ENCODE measurements around the gene RPS6KA6. TPM values are rescaled to one million over a fixed set of nuclear protein-coding genes. Genes with fewer than 3 reads are reported as not detected.
"Not testable (repeated sequence)": the region's sequence is repeated elsewhere in the genome, so short reads cannot be mapped to it uniquely, and the experiment has no call there.

Gene RPS6KA6
- total RNA-seq, 2 donors from 2014 or later, result 0.11 to 0.71 TPM

GRCh38 chrX:84133023-84133422 is 55.0 kb downstream of the RPS6KA6 start:
- Mint-ChIP-seq H3K4me1 (no peaks in the 10 kb centered on the region), H3K36me3 (ENCODE audit: low read depth) (no peaks in the 10 kb centered on the region), H3K4me3 (no peak overlapping the region), H3K27ac (no peak overlapping the region), H3K9me3 (no peaks in the 10 kb centered on the region), H3K27me3 (no peaks in the 10 kb centered on the region)
- ATAC-seq (replicated peaks), result no peak

- no peaks in the 10 kb centered on the region for H3K9me3 Mint-ChIP-seq
- no peak for ATAC-seq (replicated peaks)
- no peak overlapping the region for H3K27ac Mint-ChIP-seq
- H3K36me3 Mint-ChIP-seq (ENCODE audit: low read depth), result no peaks in the 10 kb centered on the region
- no peak overlapping the region for H3K4me3 Mint-ChIP-seq
- no peaks in the 10 kb centered on the region for H3K27me3 Mint-ChIP-seq
- H3K4me1 Mint-ChIP-seq, result no peaks in the 10 kb centered on the region
These were observed 64.4 kb downstream of the RPS6KA6 start for GRCh38 chrX:84123585-84123984.

GRCh38 chrX:84118769-84119168 is 69.2 kb downstream of the RPS6KA6 start:
- H3K9me3 Mint-ChIP-seq, result peaks cover 3% of the 10 kb centered on the region
- H3K4me1 Mint-ChIP-seq, result no peaks in the 10 kb centered on the region
- ATAC-seq (replicated peaks), result no peak
- no peak overlapping the region for H3K4me3 Mint-ChIP-seq
- no peak overlapping the region for H3K27ac Mint-ChIP-seq
- H3K36me3 Mint-ChIP-seq (ENCODE audit: low read depth), result no peaks in the 10 kb centered on the region
- no peaks in the 10 kb centered on the region for H3K27me3 Mint-ChIP-seq

GRCh38 chrX:84118315-84118714 is 69.7 kb downstream of the RPS6KA6 start:
- Mint-ChIP-seq H3K4me1 (no peaks in the 10 kb centered on the region), H3K4me3 (no peak overlapping the region)
- ATAC-seq (replicated peaks), result no peak

GRCh38 chrX:84108584-84108983 is 79.4 kb downstream of the RPS6KA6 start:
- H3K4me3 Mint-ChIP-seq, result no peak overlapping the region
- no peak overlapping the region for H3K27ac Mint-ChIP-seq
- no peaks in the 10 kb centered on the region for H3K36me3 Mint-ChIP-seq (ENCODE audit: low read depth)
- ATAC-seq (replicated peaks), result no peak
- no peaks in the 10 kb centered on the region for H3K9me3 Mint-ChIP-seq
- H3K4me1 Mint-ChIP-seq, result no peaks in the 10 kb centered on the region
- H3K27me3 Mint-ChIP-seq, result no peaks in the 10 kb centered on the region

More at GRCh38 chrX:84118315-84118714, 69.7 kb downstream of the RPS6KA6 start:
- Mint-ChIP-seq H3K27ac (no peak overlapping the region), H3K36me3 (ENCODE audit: low read depth) (no peaks in the 10 kb centered on the region), H3K27me3 (no peaks in the 10 kb centered on the region), H3K9me3 (peaks cover 3% of the 10 kb centered on the region)

GRCh38 chrX:84099120-84099519 is 88.9 kb downstream of the RPS6KA6 start:
- H3K9me3 Mint-ChIP-seq, result no peaks in the 10 kb centered on the region

GRCh38 chrX:84079479-84080197 is 108.4 kb downstream of the RPS6KA6 start:
- H3K9me3 Mint-ChIP-seq; H3K4me1 Mint-ChIP-seq; H3K4me3 Mint-ChIP-seq; ATAC-seq (replicated peaks); H3K27ac Mint-ChIP-seq; H3K36me3 Mint-ChIP-seq (ENCODE audit: low read depth); H3K27me3 Mint-ChIP-seq: not testable (repeated sequence)

More at GRCh38 chrX:84099120-84099519, 88.9 kb downstream of the RPS6KA6 start:
- H3K36me3 Mint-ChIP-seq (ENCODE audit: low read depth), result no peaks in the 10 kb centered on the region
- no peak overlapping the region for H3K27ac Mint-ChIP-seq
- H3K4me3 Mint-ChIP-seq, result no peak overlapping the region
- no peaks in the 10 kb centered on the region for H3K27me3 Mint-ChIP-seq
- H3K4me1 Mint-ChIP-seq, result no peaks in the 10 kb centered on the region
- no peak for ATAC-seq (replicated peaks)

- no peak overlapping the region for H3K4me3 Mint-ChIP-seq
- ATAC-seq (replicated peaks), result no peak
- no peaks in the 10 kb centered on the region for H3K4me1 Mint-ChIP-seq
- H3K9me3 Mint-ChIP-seq, result no peaks in the 10 kb centered on the region
- no peaks in the 10 kb centered on the region for H3K27me3 Mint-ChIP-seq
- H3K27ac Mint-ChIP-seq, result no peak overlapping the region
- H3K36me3 Mint-ChIP-seq (ENCODE audit: low read depth), result no peaks in the 10 kb centered on the region
These were observed 109.0 kb downstream of the RPS6KA6 start for GRCh38 chrX:84078991-84079390.

- no peak overlapping the region for H3K27ac Mint-ChIP-seq
- no peaks in the 10 kb centered on the region for H3K27me3 Mint-ChIP-seq
- no peak for ATAC-seq (replicated peaks)
- H3K4me3 Mint-ChIP-seq, result no peak overlapping the region
- H3K4me1 Mint-ChIP-seq, result no peaks in the 10 kb centered on the region
- H3K9me3 Mint-ChIP-seq, result no peaks in the 10 kb centered on the region
- H3K36me3 Mint-ChIP-seq (ENCODE audit: low read depth), result no peaks in the 10 kb centered on the region
These were observed 123.2 kb downstream of the RPS6KA6 start for GRCh38 chrX:84064814-84065213.

- Mint-ChIP-seq H3K4me3 (no peak overlapping the region), H3K27ac (no peak overlapping the region), H3K36me3 (ENCODE audit: low read depth) (no peaks in the 10 kb centered on the region), H3K4me1 (no peaks in the 10 kb centered on the region), H3K9me3 (no peaks in the 10 kb centered on the region), H3K27me3 (no peaks in the 10 kb centered on the region)
- no peak for ATAC-seq (replicated peaks)
These were observed 123.8 kb downstream of the RPS6KA6 start for GRCh38 chrX:84064164-84064563.

- no peaks in the 10 kb centered on the region for H3K36me3 Mint-ChIP-seq (ENCODE audit: low read depth)
- no peak overlapping the region for H3K4me3 Mint-ChIP-seq
- no peaks in the 10 kb centered on the region for H3K4me1 Mint-ChIP-seq
- no peaks in the 10 kb centered on the region for H3K9me3 Mint-ChIP-seq
- no peak for ATAC-seq (replicated peaks)
- H3K27ac Mint-ChIP-seq, result no peak overlapping the region
- H3K27me3 Mint-ChIP-seq, result no peaks in the 10 kb centered on the region
These were observed 140.7 kb downstream of the RPS6KA6 start for GRCh38 chrX:84047339-84047738.

GRCh38 chrX:84046403-84046984 is 141.5 kb downstream of the RPS6KA6 start:
- Mint-ChIP-seq H3K27ac (no peak overlapping the region), H3K4me3 (no peak overlapping the region), H3K4me1 (no peaks in the 10 kb centered on the region), H3K27me3 (no peaks in the 10 kb centered on the region), H3K36me3 (ENCODE audit: low read depth) (no peaks in the 10 kb centered on the region), H3K9me3 (no peaks in the 10 kb centered on the region)
- ATAC-seq (replicated peaks), result no peak

GRCh38 chrX:84044051-84044450 is 143.9 kb downstream of the RPS6KA6 start:
- ATAC-seq (replicated peaks), result no peak
- Mint-ChIP-seq H3K9me3 (no peaks in the 10 kb centered on the region), H3K27me3 (no peaks in the 10 kb centered on the region), H3K36me3 (ENCODE audit: low read depth) (no peaks in the 10 kb centered on the region), H3K4me1 (no peaks in the 10 kb centered on the region), H3K27ac (no peak overlapping the region), H3K4me3 (no peak overlapping the region)
